ENCODE measurements around the gene IGSF21. TPM values are rescaled to one million over a fixed set of nuclear protein-coding genes. Genes with fewer than 3 reads are reported as not detected.

The IGSF21 gene
- total RNA-seq, 2 experiments from 2014 or later, result not detected

DNA sequence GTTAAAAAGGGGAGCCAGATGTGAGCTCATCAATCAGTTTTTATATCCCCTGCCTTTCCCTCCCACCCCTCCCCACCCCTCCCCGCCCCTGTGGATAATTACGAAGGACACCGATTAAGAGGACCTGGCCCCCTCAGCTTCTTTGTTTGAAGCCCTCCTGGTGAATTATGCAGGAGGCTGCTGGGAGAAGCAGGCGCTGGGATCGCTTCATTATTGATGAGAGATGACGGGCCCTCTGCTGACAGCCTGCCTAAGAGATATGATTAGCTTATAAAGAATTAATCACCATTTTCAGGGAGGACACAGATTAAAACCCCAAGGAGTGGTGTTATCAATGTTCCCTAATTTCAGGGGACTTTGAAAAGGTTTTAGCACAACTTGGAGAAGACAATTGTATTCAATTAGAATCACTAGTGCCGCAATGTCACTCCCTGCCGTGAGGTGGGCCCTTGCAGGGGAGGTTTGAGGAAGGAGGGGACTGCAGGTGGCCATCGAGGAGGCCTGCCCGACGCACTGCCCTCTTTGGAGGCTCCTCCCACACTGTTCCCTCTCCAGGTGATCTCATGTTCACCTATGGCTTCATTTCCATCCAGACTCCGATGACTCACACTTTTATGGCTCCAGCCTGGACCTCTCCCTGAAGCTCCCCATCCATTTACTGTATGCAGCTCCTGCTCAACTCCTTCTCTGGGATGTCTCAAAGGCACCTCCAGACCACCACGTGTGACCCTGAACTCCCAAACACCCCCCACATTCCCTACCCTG is 306.1 kb downstream of the IGSF21 start:
- ChIA-PET POLR2A (no interaction called here), CTCF (no interaction called here)
- Histone ChIP-seq H3K27ac (ENCODE audit: low read depth in 1 of 2, low read length in 2 of 2) (no peak overlapping the region), H3K4me3 (ENCODE audit: low read length) (no peak overlapping the region), H3K27me3 (ENCODE audit: control insufficient read depth in 1 of 2, insufficient read depth in 2 of 2, low read length in 2 of 2) (peaks cover 0 to 2% of the 10 kb centered on the region in 2 experiments), H3K36me3 (ENCODE audit: insufficient read depth, low read length) (no peaks in the 10 kb centered on the region), H3K9me3 (ENCODE audit: control insufficient read depth in 1 of 2, insufficient read depth in 1 of 2, low read length in 2 of 2) (peaks cover 14 to 26% of the 10 kb centered on the region in 2 experiments), H3K4me1 (ENCODE audit: insufficient read depth, low read length) (no peaks in the 10 kb centered on the region)
- ATAC-seq (ENCODE audit: poor library complexity), result no peak
- no peak for TF ChIP-seq CTCF (IDR thresholded peaks at IDR 0.05)
- Mint-ChIP-seq H3K27ac (no peak overlapping the region), H3K27me3 (peaks cover 18% of the 10 kb centered on the region), H3K36me3 (ENCODE audit: low read depth) (no peaks in the 10 kb centered on the region), H3K9me3 (peaks cover 2% of the 10 kb centered on the region), H3K4me1 (ENCODE audit: low read depth) (no peaks in the 10 kb centered on the region), H3K4me3 (no peak overlapping the region)
- DNase-seq, result no peak
- intact Hi-C loops (cut with DNase I, micrococcal nuclease), result no loop called here

- Histone ChIP-seq H3K4me3 (ENCODE audit: low read length) (no peak overlapping the region), H3K27me3 (ENCODE audit: control insufficient read depth in 1 of 2, insufficient read depth in 2 of 2, low read length in 2 of 2) (peaks cover 0 to 2% of the 10 kb centered on the region in 2 experiments), H3K4me1 (ENCODE audit: insufficient read depth, low read length) (no peaks in the 10 kb centered on the region), H3K27ac (ENCODE audit: low read depth in 1 of 2, low read length in 2 of 2) (no peak overlapping the region), H3K36me3 (ENCODE audit: insufficient read depth, low read length) (no peaks in the 10 kb centered on the region), H3K9me3 (ENCODE audit: control insufficient read depth in 1 of 2, insufficient read depth in 1 of 2, low read length in 2 of 2) (peaks cover 14 to 25% of the 10 kb centered on the region in 2 experiments)
- Mint-ChIP-seq H3K9me3 (peaks cover 2% of the 10 kb centered on the region), H3K27me3 (peaks cover 18% of the 10 kb centered on the region), H3K36me3 (ENCODE audit: low read depth) (no peaks in the 10 kb centered on the region), H3K4me1 (ENCODE audit: low read depth) (no peaks in the 10 kb centered on the region), H3K4me3 (no peak overlapping the region), H3K27ac (no peak overlapping the region)
- CTCF ChIA-PET, result no interaction called here
- TF ChIP-seq CTCF (IDR thresholded peaks at IDR 0.05), result no peak
- POLR2A ChIA-PET, result no interaction called here
- intact Hi-C loops (cut with DNase I, micrococcal nuclease), result no loop called here
- ATAC-seq (ENCODE audit: poor library complexity) (no peak), DNase-seq (no peak)
Observed at GRCh38 chr1:18414321-18414720, 306.7 kb downstream of the IGSF21 start.

GRCh38 chr1:18414872-18415447 is 307.4 kb downstream of the IGSF21 start:
- DNase-seq, result no peak
- POLR2A ChIA-PET, result no interaction called here
- no peak overlapping the region for H3K27ac ChIP-seq (ENCODE audit: low read depth in 1 of 2, low read length in 2 of 2)

More at GRCh38 chr1:18414872-18415447, 307.4 kb downstream of the IGSF21 start:
- intact Hi-C loops (cut with DNase I, micrococcal nuclease), result no loop called here
- CTCF ChIA-PET, result no interaction called here
- no peak for TF ChIP-seq CTCF (IDR thresholded peaks at IDR 0.05)
- Histone ChIP-seq H3K9me3 (ENCODE audit: control insufficient read depth in 1 of 2, insufficient read depth in 1 of 2, low read length in 2 of 2) (peaks cover 14 to 25% of the 10 kb centered on the region in 2 experiments), H3K36me3 (ENCODE audit: insufficient read depth, low read length) (no peaks in the 10 kb centered on the region), H3K4me3 (ENCODE audit: low read length) (no peak overlapping the region), H3K4me1 (ENCODE audit: insufficient read depth, low read length) (no peaks in the 10 kb centered on the region), H3K27me3 (ENCODE audit: control insufficient read depth in 1 of 2, insufficient read depth in 2 of 2, low read length in 2 of 2) (peaks cover 0 to 2% of the 10 kb centered on the region in 2 experiments)
- Mint-ChIP-seq H3K36me3 (ENCODE audit: low read depth) (no peaks in the 10 kb centered on the region), H3K27ac (no peak overlapping the region), H3K27me3 (peaks cover 18% of the 10 kb centered on the region), H3K4me1 (ENCODE audit: low read depth) (no peaks in the 10 kb centered on the region), H3K4me3 (no peak overlapping the region), H3K9me3 (peaks cover 2% of the 10 kb centered on the region)
- no peak for ATAC-seq (ENCODE audit: poor library complexity)

Data from CD4-positive, alpha-beta T cell (primary cell).